AG04450 (cell line): ENCODE results near the gene CLOCK. TPM values are rescaled to one million over a fixed set of nuclear protein-coding genes. Genes with fewer than 3 reads are reported as not detected.

Experiments
- CTCF ChIA-PET: fragments of 300-600, 350-600 bp; formaldehyde crosslinking; extraction: SDS; loops from one replicate; lab custom pipeline; 2022; ENCODE audit warnings: antibody characterized with exemption, inconsistent platforms; lab: Charles Lee
- POLR2A ChIA-PET: fragments of 350-600 bp; formaldehyde crosslinking; extraction: SDS; loops from one replicate; lab custom pipeline; 2021; ENCODE audit warnings: antibody characterized with exemption, inconsistent platforms; lab: Yijun Ruan, JAX
- DNase-seq: peaks from one replicate; pipeline ENCODE4 v3.0.0-alpha.2; 2011; ENCODE audit warnings: low read depth, low spot score
- H3K27ac ChIP-seq: one replicate; pipeline ENCODE4 v1.5.1; 2012; ENCODE audit warnings: low read depth, low read length, control low read depth
- H3K27me3 ChIP-seq: one replicate; pipeline ENCODE4 v1.6.0; 2012; ENCODE audit warnings: low read length; ENCODE audit not compliant: control insufficient read depth, insufficient read depth
- H3K4me3 ChIP-seq: 2 replicates; pipeline ENCODE4 v1.5.1; 2011; ENCODE audit warnings: mild to moderate bottlenecking, low read depth, low read length, control low read depth
- H3K9me3 ChIP-seq: 2 replicates; pipeline ENCODE4 v1.5.1; 2012; ENCODE audit warnings: low read length; ENCODE audit not compliant: control insufficient read depth, insufficient read depth
- CTCF ChIP-seq: IDR thresholded peaks from 2 replicates; pipeline ENCODE4 v1.5.1; 2011; ENCODE audit warnings: low read depth, low read length, control low read depth, inconsistent platforms
- polyA plus RNA-seq: library from polyadenylated mRNA; depleted of rRNA; stranded (reverse); fragments of >200 nt; gene quantifications from 2 replicates; pipeline ENCODE4 v1.2.3, GENCODE V29; 2011

CLOCK gene
- polyA plus RNA-seq, 1 experiment, result 18.8 TPM

GRCh38 chr4:55431710-55432336, 114.9 kb downstream of the CLOCK start:
- no peak for DNase-seq
- Histone ChIP-seq H3K27ac (no peak overlapping the region), H3K9me3 (no peaks in the 10 kb centered on the region), H3K27me3 (no peaks in the 10 kb centered on the region), H3K4me3 (no peak overlapping the region)
- POLR2A ChIA-PET, result interaction anchor here (0.7 kb wide), 1 partner anchor 78 kb away, joined by 7 read pairs; no protein-coding TSS in a partner anchor
- no peak for TF ChIP-seq CTCF
- CTCF ChIA-PET, result interaction anchor here (0.9 to 1.0 kb wide), 3 partner anchors 12 to 434 kb away, joined by 3 read pairs; no protein-coding TSS in a partner anchor

GRCh38 chr4:55424791-55425190, 121.9 kb downstream of the CLOCK start:
- H3K9me3 ChIP-seq, result no peaks in the 10 kb centered on the region
- no peak for DNase-seq
- H3K4me3 ChIP-seq, result no peak overlapping the region
- CTCF ChIA-PET, result interaction anchor here (0.6 to 1.2 kb wide), 2 partner anchors 397 to 454 kb away, joined by 3 to 4 read pairs; no protein-coding TSS in a partner anchor
- TF ChIP-seq CTCF, result no peak
- no peak overlapping the region for H3K27ac ChIP-seq
- H3K27me3 ChIP-seq, result no peaks in the 10 kb centered on the region
- POLR2A ChIA-PET, result no interaction called here

GRCh38 chr4:55416176-55416575, 130.5 kb downstream of the CLOCK start:
- Histone ChIP-seq H3K27ac (no peak overlapping the region), H3K9me3 (no peaks in the 10 kb centered on the region), H3K27me3 (no peaks in the 10 kb centered on the region), H3K4me3 (no peak overlapping the region)
- ChIA-PET CTCF (interaction anchor here (1.1 to 1.2 kb wide), 2 partner anchors 10 to 70 kb away, joined by 3 read pairs; partner anchors contain the start of gene SRD5A3), POLR2A (no interaction called here)
- no peak for TF ChIP-seq CTCF
- DNase-seq, result no peak

GRCh38 chr4:55411621-55412020, 135.1 kb downstream of the CLOCK start:
- H3K27me3 ChIP-seq, result no peaks in the 10 kb centered on the region
- no peak for DNase-seq
- no peaks in the 10 kb centered on the region for H3K9me3 ChIP-seq
- CTCF ChIA-PET, result interaction anchor here (3.4 kb wide), 1 partner anchor 65 kb away, joined by 13 read pairs; the partner anchor contains the start of gene SRD5A3
- H3K27ac ChIP-seq, result no peak overlapping the region
- no peak overlapping the region for H3K4me3 ChIP-seq
- TF ChIP-seq CTCF, result no peak
- POLR2A ChIA-PET, result no interaction called here

- no peak overlapping the region for H3K4me3 ChIP-seq
- no peak overlapping the region for H3K27ac ChIP-seq
- no peak for DNase-seq
- ChIA-PET CTCF (interaction anchor here (0.5 to 3.4 kb wide), 4 partner anchors 48 to 457 kb away, joined by 3 to 13 read pairs (median 10); partner anchors contain the start of gene SRD5A3), POLR2A (interaction anchor here (0.6 to 0.8 kb wide), 2 partner anchors 11 to 135 kb away, joined by 3 to 4 read pairs; no protein-coding TSS in a partner anchor)
- no peaks in the 10 kb centered on the region for H3K9me3 ChIP-seq
- H3K27me3 ChIP-seq, result no peaks in the 10 kb centered on the region
- TF ChIP-seq CTCF, result no peak
Observed at GRCh38 chr4:55410431-55410830, 136.3 kb downstream of the CLOCK start.
